22Rv1 (cell line): Measurements from ENCODE around the gene PTPN9.

Experiments
- ZFX ChIP-seq: fragments of 450-650 bp; IDR thresholded peaks from 2 replicates; pipeline ENCODE4 v1.6.1; 2017; ENCODE audit warnings: antibody characterized with exemption, borderline replicate concordance
- TF ChIP-seq, protein P1 (sequence below): fragments of 450-650 bp; IDR thresholded peaks from 2 replicates; pipeline ENCODE4 v1.5.1; 2017; ENCODE audit warnings: mild to moderate bottlenecking

DNA sequence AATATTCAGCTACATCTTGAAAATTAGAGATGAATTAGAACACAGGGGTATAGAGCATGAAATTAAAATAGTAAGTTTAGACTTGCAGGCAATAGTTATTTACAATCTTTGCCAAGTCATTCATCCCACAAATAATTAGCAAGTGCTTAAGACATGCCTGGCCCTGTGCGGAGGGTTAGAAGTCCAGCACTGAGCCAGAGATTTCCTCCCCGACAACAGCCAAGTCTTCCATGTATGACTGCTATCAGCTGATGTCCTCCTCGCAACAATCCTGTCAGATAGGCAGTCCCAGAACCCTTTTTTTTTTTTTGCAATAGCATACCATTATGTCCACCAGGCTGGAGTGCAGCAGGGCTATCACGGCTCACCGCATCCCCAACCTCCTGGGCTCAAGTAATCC, 142.2 kb downstream of the PTPN9 start:
- TF ChIP-seq, protein P1, sequence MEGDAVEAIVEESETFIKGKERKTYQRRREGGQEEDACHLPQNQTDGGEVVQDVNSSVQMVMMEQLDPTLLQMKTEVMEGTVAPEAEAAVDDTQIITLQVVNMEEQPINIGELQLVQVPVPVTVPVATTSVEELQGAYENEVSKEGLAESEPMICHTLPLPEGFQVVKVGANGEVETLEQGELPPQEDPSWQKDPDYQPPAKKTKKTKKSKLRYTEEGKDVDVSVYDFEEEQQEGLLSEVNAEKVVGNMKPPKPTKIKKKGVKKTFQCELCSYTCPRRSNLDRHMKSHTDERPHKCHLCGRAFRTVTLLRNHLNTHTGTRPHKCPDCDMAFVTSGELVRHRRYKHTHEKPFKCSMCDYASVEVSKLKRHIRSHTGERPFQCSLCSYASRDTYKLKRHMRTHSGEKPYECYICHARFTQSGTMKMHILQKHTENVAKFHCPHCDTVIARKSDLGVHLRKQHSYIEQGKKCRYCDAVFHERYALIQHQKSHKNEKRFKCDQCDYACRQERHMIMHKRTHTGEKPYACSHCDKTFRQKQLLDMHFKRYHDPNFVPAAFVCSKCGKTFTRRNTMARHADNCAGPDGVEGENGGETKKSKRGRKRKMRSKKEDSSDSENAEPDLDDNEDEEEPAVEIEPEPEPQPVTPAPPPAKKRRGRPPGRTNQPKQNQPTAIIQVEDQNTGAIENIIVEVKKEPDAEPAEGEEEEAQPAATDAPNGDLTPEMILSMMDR: no peak
- TF ChIP-seq ZFX: no peak
